WI38 (cell line): ENCODE measurements around the gene DRC1.
A peak's percentile ranks its signal among the peaks of the same experiment; 100 is the strongest.

ENCODE experiments used
- H3K4me3 ChIP-seq: 2 replicates; pipeline ENCODE4 v1.5.1; 2011; ENCODE audit warnings: low read depth, mild to moderate bottlenecking, control low read depth, low read length
- TF ChIP-seq, protein P1 (sequence below): IDR thresholded peaks from 2 replicates; pipeline ENCODE4 v1.5.1; 2012; ENCODE audit warnings: low read depth, mild to moderate bottlenecking, control low read depth, low read length

Gene DRC1

DNA sequence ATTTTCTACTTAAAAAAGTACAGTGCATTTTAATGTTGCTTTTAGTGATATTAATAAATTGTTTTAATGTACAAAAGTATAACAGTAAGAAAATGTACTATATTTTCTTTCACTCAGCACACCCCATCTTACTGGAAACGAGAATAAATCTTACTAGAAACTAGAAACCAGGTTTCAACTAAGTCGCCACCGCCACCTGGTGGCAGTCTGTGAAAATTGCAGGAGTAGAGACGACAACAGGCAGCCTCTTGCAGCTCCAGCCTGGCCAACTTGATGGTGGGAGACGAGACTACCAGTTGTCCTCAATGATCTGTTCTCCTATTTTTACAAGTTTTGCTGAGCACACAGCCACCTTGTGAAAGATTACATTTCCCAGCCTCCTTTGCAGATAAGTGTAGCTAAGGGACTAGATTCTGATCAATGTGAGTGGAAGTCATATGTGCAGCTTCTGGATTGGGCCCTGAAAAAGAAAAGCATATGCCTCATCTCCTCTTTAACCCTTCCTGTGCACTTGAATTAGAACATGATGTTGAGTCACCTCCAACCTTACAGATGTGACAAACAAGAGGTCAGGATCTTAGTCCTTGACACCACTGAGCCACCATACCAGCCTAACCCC lies 67.5 kb downstream of the DRC1 start:
- H3K4me3 ChIP-seq, result no peak overlapping the region
- TF ChIP-seq, protein P1, sequence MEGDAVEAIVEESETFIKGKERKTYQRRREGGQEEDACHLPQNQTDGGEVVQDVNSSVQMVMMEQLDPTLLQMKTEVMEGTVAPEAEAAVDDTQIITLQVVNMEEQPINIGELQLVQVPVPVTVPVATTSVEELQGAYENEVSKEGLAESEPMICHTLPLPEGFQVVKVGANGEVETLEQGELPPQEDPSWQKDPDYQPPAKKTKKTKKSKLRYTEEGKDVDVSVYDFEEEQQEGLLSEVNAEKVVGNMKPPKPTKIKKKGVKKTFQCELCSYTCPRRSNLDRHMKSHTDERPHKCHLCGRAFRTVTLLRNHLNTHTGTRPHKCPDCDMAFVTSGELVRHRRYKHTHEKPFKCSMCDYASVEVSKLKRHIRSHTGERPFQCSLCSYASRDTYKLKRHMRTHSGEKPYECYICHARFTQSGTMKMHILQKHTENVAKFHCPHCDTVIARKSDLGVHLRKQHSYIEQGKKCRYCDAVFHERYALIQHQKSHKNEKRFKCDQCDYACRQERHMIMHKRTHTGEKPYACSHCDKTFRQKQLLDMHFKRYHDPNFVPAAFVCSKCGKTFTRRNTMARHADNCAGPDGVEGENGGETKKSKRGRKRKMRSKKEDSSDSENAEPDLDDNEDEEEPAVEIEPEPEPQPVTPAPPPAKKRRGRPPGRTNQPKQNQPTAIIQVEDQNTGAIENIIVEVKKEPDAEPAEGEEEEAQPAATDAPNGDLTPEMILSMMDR, result peak; percentile 66

DNA sequence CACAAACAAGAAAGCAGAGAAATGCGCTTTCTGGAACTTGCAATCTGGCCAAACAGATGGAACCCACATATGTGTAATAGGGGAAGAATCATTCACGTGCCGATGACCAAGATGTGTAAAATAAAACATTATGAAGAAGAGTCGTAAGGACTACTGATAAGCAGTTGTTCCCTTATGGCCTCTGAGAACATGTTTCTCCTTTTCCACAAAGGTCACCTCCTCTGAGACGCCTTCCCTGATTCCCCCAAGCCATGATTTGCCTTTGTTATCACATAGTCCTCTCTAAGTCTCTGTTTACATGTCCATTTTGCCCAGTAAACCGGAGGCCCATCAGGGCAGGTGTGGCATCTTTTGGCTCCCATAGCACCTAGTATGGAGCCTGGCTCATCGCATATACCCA lies 68.2 kb downstream of the DRC1 start:
- TF ChIP-seq, protein P1, result no peak
- H3K4me3 ChIP-seq, result no peak overlapping the region

DNA sequence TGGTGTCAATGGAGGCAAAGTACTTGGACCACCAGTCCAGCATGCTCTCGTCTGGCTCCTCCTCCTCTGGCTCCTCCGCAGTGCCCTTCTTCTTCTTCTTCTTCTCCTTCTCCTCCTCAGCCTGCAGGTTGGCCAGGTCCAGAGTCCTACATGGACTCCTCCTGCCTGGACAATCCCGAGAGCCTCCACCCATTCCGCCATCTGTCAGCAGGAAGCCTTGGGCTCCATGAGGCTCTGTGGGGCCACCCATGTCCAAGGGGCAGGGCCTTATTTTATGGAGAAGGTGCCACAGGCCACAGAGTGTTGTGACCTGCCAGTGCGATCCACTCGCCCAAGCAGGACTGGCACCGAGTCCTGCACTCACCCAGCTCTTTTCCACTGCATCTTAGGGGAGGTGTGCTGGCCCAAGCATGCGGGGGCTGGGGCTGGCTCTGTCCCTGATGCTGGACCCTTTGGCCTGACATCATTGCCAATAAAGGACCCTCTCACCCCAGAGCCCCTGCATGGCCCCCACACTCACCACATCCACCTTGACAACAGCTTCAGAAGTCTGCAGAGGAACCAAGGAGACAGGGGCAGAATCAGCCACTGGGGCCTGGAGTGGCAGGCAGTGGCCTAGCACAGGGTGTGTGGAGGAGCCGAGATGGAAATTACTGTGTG lies 69.0 kb downstream of the DRC1 start:
- no peak overlapping the region for H3K4me3 ChIP-seq
- TF ChIP-seq, protein P1, result no peak

- TF ChIP-seq, protein P1, result no peak
- no peak overlapping the region for H3K4me3 ChIP-seq
Measured at GRCh38 chr2:26471289-26471688, 69.6 kb downstream of the DRC1 start.

- H3K4me3 ChIP-seq, result no peak overlapping the region
- TF ChIP-seq, protein P1, result no peak
Measured at GRCh38 chr2:26471766-26472706, 70.3 kb downstream of the DRC1 start.

- no peak overlapping the region for H3K4me3 ChIP-seq
- TF ChIP-seq, protein P1, result no peak
Measured at GRCh38 chr2:26472821-26473655, 71.3 kb downstream of the DRC1 start.
